GM18498 (cell line): Measurements from ENCODE around the gene TRAPPC12.
A peak's percentile ranks its signal among the peaks of the same experiment; 100 is the strongest.

ENCODE experiments used
- ATAC-seq: cut with Tn5 transposase; IDR thresholded peaks from one replicate; pipeline ENCODE4 v1.9.1; 2021; ENCODE audit warnings: mild to moderate bottlenecking, moderate library complexity; ENCODE audit not compliant: unreplicated experiment

TRAPPC12 gene

DNA sequence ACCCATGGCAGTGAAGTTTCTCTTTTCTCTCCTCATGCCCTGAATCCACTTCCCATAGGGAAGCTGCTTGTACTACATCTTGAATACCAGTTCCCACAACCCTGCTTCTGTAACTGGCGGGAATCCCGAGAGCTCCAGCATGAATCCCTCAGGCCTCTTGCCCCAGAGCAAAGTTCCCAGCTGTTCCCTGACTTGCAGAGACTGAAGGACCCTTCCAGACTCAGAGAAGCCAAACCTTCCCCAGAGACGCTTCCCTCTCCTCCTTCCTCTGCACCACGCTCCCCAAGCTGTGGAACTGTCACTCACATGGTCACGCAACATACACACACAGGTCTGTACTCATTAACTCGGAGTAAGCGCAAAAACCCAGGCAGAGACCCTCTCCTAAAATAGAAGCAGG is 26.4 kb downstream of the TRAPPC12 start:
- ATAC-seq = no peak

DNA sequence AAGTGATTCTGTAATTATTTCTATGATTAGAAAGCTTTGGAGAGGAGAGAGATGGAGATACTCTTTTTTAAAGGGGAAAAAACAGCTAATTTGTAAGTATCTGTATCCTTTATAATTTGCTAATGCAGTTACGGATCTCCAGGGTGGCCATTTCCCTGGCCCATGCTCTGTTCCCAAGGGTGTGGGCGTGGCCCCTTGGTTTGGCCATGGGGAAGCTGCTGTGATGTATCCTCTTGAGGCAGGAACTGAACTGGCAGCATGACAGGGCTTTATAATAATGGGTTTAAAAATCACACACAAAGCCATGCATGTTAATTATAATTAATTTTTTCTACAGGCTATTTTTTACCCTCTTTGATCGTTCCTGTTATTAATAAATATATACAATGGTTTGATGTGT is 27.0 kb downstream of the TRAPPC12 start:
- ATAC-seq = no peak

DNA sequence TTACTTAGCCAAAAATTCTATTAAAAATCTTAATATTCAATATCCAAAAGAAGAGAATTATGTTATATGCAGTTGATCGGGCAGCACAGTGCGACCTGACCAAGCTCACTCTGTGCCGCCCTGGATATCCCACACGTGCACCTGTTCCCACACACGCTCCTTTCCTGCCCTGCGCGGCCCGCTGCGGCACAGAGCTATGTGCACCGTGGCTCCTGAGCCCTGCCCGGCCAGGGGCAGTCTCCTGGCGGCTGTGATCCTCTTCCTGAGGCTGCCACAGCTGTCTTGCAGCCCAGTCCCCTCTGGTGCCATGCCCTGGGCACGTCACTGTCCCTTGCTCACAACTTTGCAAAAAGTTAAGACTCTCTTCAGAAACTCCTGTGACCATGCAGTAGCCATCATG is 29.3 kb downstream of the TRAPPC12 start:
- ATAC-seq = no peak

DNA sequence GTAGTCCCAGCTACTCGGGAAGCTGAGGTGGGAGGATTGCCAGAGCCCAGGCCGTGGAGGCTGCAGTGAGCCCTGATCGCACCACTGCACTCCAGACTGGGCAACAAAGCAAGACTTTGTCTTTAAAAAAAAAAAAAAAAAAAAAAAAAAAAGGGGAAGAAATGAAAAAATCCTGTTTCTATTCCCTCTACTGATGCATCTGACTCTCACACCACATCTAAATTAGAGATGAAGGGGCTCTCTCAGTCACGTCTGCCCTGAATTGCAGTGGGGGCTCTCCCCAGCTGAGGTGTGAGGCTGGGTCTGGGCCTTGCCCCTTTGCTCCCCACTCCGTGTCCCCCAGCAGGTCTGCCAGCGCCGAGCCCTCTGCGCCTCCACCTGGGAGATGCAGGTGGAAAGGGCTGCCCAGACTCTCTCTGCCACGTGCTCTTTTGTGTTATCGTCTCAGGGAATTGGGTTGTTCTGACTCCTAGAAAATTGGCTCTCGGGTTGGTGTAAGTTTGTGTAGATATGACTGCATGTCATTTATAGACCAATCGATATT is 30.2 kb downstream of the TRAPPC12 start:
- no peak for ATAC-seq

DNA sequence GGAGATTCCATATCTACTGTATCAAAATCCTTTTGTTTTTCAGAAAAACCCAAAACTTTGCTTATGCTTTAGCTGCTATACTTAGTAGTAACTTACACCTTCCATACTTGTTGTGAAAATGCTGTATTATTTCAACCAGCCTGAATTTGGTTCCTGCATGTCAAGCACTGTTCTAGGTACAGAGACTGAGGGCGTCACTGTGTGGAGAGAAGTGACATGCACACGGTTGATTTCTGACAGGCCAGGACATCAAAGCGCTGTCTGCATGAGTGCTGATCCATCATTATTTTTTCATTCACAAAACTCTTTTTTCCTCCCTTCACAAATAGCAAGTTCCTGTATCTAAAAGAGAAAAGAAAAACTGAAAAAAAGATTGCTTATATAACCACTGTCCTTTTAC is 31.6 kb downstream of the TRAPPC12 start:
- no peak for ATAC-seq

DNA sequence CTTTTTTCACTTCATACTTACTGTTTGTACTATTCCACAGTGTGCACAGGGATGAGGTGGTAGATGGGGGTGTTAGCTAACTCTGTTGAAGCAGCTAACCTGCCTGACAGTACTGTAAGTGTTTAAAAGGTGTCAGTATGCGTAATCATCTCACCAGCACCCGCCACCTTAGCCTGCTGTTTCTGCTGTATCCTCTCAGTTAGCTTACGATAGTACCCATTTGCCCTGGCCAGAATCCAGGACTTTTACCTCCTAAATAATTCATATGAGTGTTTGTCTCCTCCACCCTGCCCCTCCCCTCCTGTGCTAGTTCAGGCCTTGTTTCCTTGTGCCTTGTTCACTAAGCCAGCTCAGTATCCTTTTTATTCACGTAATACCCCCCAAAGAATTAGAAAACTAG is 34.2 kb downstream of the TRAPPC12 start:
- ATAC-seq = no peak

DNA sequence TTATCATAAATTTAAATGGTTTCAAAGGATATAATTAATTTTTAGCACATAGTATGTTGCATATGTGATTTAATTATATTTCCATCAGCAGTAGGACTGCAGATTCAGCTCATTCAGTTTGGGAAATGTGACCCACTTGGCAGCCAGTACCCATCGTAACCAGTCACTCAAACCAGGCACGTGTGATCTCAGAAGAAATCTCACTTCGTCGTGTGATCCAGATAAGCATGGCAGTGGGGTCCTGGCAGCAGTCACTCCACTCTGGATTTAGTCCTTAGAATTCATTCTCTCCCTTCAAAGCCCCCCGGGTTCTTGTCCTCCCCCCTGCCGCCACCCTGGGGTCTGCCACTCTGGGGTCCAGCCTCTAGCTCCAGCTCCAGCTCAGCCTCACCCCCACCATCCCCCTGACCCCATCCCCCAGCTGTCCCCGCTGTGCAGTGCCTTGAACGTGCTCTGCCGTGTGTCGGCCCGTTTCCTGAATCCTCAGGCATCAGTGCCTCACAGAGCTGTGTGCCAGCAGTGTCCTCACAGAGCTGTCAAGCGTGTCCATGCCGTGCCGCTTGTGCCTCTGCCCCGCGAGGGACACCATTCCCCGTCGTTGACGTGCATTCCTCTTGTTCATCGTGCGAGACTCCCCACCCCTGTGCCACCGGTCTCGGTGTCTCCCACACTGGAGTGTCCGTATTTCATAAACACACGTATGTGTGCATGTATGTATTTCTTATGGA is 34.8 kb downstream of the TRAPPC12 start:
- no peak for ATAC-seq

DNA sequence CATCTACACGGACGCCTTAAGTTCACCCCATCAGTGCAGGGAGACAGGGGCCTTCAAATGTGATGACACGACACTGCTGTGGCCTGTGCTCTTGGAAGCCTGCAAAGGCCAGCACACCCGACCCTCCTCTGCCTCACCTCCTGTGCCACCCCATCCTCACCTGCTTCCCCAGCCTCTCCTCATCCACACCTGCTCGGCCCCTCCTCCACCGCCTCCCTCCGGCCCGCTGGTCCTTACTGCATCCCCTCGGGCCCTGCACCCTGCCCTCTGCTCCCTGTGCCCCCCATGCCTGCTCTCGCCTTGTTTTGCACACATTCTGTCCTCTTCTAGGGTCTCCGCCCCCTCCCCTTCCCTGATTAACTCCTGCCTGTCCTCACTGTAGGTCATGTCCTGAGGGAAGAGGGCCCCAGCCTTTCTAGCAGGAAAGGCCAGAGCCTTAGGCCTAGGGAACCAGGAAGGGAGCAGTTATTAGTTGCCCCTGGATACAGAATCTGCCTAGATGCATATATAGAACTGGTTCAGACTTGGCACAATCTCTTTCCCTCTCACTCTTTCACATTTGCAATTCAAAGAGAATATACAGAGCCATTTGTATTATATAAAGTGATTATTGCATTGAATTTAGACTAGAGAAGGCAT is 39.4 kb downstream of the TRAPPC12 start:
- ATAC-seq = no peak

DNA sequence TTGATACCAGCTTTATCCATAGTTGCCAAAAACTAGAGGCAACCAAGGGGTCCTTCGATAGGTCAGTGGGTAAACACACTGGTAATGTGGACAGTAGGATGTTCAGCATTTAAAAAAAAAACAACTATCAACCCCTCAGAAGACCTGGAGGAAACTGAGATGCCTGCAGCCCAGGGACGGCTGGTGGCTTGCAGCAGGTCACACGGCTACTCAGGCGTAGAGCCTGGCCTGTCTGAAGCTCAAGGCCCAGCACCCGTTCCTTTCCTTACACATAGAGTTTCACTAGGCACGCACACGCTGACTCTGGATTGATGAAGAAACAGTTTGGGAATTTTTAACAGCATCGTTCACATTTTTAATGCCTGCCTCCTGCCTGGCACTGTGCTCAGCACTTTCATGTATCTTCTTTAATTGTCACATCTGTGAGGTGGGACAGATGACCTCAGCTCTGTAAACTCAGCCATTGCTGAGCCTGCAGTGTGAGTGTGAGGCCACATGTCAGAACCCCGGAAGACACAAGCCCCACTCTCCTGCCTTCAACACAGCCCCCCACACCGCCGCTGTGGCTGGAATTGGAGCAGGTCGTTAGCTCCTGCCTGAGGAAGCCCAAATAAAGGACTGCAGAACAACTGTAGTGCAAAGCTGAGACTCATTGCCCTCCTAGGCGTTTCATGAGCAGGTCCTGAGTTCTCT is 40.7 kb downstream of the TRAPPC12 start:
- no peak for ATAC-seq

DNA sequence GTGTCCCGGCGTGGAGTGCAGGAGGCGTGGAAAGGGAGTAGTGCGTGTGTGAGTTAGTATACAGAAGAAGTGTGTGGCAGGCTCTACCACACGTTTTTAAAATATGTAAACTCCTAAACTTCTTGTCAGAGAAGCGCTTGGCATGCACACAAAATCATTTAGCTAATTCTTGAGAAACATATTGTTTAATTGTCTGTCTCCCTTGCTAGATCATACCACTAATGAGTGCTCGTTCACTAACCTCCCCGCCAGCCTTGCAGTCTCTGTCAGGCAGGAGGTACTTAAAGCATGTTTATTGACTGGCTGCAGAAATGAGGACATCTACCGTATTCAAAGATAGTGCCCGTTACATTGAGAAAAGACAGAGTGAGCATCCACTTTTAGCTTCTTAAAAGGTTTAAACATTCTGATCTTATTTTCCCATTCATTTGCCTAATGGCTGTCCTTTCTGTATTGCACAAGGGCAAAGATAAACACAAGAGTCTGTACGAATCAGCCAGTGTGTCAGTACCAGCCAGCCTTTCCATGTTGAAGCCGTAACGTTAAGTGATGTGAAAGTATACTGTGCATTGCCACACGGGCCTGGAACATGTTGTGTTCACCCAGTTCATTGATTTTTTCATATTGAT is 41.4 kb downstream of the TRAPPC12 start:
- ATAC-seq = no peak

DNA sequence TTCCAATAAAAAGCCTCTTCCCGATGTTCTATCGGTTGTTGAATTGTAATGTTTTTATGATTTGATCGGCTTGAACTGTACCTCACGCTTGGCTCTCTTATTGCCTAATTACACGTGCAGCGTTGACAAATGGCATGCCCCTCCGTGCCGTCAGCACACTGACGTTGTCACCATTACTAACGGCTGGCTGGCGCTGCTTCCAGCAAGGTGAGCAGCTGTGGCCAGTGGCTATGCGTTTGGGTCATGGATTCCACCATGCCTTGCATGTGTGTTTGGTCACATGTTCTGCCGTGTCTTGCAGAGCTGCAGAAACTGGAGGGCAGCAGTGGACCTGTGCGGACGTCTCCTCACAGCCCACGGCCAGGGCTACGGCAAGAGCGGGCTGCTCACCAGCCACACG is 42.1 kb downstream of the TRAPPC12 start:
- no peak for ATAC-seq

DNA sequence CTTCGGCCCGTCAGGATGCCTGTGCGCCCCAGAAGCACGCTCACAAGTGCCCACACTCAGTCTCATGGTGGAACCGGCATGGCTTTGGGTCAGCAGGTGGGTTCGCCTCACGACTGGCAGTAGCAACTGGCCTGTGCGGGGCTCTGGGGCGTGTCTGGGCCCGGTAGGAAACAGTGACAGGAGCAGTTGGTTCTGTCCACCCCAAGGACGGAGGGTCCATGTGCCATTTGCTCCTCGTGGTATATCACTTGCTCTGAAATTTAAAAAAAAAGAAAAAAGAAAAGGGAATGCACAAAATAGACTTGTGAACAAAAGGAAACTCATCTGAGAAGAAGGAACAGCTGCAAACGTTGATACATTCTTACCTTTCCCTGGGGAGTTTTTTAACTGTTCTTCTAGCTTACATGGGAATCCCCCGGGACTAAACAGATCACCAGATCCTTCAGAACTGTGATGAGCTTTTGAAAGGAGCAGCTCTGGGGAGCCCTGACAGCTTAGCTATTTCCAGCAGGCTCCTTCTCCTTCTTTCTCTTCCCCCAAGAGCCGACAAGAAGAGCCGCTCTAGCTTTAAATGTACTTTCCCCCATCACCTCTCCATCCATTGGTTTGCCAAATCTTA is 42.8 kb downstream of the TRAPPC12 start:
- no peak for ATAC-seq

DNA sequence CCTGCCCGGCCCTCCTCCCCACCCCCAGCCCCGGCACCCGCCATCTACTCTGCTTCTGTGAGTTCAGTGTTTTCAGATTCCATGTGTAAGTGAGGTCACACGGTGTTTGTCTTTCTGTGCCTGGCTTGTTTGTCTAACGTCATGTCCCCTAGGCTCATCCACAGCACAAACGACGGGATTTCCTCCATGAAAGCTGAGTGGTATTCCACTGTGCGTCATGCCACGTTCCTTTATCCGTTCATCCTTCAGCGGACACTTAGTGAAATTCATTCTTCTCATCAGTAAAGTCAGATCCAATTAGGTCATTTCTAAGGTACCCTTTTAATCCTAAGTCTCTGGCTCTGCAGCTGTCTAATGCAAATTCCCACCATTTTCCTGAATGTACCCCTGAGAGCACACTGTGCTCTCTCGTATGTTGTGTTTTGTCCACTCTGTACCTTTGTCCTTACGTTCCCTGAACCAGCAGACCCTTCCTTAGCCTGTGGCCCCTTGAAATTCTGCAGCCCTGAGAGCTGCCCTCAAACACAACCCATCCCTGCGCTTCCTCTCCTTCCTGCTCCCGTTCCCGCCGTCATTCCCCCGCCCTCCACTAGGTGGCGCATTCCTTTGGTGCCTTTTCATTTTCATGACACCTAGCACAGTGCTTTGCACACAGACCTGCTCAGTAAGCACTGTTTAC is 44.1 kb downstream of the TRAPPC12 start:
- peak; percentile 45 for ATAC-seq

DNA sequence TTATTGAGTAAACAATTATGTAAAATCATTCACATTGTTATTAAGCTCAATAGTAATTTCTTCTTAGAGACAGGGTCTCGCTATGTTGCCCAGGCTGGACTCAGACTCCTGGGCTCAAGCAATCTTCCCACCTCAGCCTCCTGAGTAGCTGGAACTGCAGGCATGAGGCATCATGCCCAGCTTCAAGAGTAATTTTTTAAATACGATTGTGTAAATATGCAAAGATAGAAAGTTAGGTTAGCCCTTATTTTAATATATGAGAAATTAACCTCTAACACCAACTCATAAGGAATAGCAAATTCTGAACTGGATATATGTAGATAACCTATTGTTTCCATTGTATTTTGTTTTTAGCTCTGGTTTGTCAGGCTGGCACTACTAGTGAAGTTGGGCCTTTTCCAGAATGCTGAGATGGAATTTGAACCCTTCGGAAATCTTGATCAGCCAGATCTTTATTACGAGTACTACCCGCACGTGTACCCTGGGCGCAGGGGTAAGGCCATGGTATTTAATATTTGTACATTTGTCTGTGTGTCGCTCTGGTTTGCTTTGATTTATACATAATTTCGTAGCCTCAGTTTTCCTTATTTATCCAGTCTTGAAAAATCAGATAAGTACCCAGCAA is 44.8 kb downstream of the TRAPPC12 start:
- ATAC-seq = no peak

DNA sequence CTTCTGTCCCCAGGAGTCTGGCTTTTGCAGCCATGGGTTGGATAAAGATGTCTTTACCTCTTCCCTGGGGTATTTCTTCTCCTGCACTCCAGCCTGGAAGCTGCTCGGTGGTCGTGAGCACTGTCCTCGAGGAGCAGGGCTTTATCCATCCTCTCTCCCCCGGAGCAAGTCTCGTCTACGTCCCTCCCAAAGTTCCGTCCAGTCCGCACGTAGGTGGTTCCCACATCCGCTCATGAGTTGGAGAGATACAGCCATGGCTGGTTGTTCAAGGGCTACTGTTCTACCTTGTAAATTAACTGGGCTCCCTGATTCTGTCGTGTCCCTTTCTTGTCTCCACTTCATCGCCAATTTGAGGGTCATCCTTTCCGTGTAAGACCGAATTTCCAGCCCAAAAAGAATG is 47.1 kb downstream of the TRAPPC12 start:
- no peak for ATAC-seq

DNA sequence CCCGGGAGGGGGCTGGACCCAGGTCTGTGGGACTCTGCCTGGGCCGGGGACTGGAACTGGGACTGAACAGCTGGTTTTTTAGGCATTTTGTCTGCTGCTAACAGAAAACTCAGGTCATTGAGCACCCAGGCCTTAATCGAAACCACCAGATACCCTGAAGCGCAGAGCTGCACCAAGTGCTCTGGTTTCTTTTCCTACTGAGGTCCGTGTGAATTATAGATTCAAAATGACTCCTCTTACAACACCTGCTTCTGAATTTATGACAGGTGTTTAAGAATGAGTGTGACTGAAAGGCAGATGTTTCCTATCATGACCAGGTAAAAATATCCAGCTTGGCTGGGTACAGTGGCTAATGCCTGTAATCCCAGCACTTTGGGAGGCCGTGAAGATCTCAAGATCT is 47.8 kb downstream of the TRAPPC12 start:
- ATAC-seq = peak; percentile 71

DNA sequence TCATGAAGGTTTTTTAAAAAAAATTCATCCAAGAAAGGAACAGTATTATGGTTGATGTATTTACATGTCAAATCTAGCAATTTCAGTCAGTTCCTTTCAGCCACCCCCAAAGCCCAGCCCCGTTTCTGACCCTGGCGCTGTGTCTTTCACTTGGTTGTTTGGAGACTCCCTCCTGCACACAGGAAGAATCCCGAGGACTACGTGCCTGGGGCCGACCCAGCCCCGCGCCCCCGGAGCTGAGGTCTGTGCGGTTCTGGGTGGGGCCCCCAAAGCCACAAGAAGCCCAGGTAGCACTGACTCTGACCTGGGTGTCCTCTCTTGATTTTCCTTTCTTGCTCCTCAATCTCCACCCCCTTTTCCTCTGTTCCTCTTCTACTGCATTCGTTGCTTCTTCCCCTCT is 49.1 kb downstream of the TRAPPC12 start:
- no peak for ATAC-seq

DNA sequence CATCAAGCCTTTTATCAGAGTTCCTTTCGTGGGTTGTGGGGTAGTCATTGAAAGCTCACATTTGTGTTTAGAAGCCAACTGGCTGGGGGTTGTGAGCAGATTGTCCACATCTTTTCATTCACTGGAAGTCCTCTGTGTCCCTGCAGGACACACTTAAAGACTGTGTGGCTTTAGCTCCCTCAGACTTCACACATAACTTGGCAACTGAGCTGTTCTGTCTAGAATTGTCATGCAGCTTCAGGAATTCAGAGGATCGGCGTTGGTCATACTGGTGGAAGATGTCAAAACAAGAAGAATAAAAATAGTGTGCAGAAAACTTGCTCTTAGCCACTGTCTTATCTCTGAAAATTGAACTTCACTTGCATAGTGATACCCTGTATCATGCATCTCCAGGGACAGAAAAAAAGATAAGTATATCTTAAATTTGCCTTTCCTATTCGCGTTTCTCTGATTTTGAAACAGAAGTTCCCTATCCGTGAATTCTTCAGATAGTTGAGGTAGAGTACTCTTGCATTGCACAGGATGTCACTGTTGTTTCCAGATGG is 49.6 kb downstream of the TRAPPC12 start:
- ATAC-seq = no peak

DNA sequence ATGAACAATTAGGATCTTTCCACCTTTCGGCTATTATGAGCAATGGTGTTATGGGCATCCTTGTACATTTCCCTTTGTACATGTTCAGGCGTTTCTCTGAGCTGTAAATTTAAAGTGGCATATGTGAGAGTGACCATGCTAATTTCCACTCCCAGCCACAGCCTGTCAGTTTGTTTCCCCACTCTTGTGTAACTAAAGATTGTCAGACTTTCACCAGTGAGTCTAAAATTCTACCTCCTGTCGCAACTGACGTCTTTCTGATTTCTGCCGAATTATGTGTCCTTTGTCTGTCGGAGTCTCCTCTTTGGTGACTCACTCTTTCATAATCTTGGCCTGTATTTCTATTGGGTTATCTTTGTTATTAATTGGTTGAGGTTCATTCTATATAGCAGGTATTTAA is 50.7 kb downstream of the TRAPPC12 start:
- ATAC-seq = no peak
